ENCODE results near the gene KCNG2. TPM values are rescaled to one million over a fixed set of nuclear protein-coding genes. Genes with fewer than 3 reads are reported as not detected.

Gene KCNG2
- total RNA-seq, 1 donor from 2014 or later, result not detected

DNA sequence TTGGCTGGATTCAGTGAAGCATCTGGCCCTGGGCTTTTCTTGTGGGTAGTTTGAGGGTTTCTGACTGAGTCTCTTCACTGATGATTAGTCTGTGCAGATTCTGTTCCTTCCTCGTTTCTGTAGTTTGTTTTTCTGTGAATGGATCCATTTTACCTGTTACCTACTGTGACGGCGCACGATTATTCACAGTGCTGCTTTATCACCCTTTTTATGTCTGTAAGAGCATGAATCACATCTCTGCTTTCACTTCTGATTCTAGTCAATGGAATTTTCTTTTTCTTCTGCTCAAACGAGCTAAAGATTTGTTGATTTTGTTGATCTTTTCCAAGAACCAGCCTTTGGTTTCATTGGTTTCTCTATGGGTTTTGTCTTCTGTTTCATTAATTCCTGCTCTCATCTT is 92.9 kb downstream of the KCNG2 start:
- Mint-ChIP-seq H3K27me3 (ENCODE audit: unreplicated experiment) (no peaks in the 10 kb centered on the region), H3K4me1 (ENCODE audit: unreplicated experiment) (no peaks in the 10 kb centered on the region), H3K36me3 (ENCODE audit: unreplicated experiment) (peaks cover 3% of the 10 kb centered on the region), H3K27ac (ENCODE audit: unreplicated experiment) (no peak overlapping the region), H3K9me3 (ENCODE audit: unreplicated experiment) (peaks cover 45% of the 10 kb centered on the region), H3K4me3 (ENCODE audit: unreplicated experiment) (no peak overlapping the region)
- no peak for DNase-seq (ENCODE audit: extremely low spot score, unreplicated experiment)
- TF ChIP-seq, protein P1, sequence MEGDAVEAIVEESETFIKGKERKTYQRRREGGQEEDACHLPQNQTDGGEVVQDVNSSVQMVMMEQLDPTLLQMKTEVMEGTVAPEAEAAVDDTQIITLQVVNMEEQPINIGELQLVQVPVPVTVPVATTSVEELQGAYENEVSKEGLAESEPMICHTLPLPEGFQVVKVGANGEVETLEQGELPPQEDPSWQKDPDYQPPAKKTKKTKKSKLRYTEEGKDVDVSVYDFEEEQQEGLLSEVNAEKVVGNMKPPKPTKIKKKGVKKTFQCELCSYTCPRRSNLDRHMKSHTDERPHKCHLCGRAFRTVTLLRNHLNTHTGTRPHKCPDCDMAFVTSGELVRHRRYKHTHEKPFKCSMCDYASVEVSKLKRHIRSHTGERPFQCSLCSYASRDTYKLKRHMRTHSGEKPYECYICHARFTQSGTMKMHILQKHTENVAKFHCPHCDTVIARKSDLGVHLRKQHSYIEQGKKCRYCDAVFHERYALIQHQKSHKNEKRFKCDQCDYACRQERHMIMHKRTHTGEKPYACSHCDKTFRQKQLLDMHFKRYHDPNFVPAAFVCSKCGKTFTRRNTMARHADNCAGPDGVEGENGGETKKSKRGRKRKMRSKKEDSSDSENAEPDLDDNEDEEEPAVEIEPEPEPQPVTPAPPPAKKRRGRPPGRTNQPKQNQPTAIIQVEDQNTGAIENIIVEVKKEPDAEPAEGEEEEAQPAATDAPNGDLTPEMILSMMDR (IDR thresholded peaks at IDR 0.05), result no peak

DNA sequence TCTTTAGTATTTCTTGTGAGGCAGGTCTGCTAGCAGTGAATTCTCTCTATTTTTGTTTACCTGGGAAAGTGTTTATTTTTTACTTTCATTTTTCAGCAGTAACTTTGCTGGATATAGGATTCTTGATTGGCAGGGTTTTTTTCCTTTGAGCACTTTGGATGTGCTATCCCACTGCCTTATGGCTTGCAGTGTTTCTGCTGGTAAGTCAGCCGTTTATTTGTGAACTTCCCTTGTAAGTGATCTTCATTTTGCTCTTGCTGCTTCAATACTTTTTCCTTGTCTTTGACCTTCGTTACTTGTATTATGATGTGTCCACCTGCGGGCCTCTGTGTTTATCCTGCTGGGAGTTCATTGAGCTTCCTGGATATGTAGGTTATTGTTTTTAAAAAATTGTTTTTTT is 99.0 kb downstream of the KCNG2 start:
- H3K27ac Mint-ChIP-seq (ENCODE audit: unreplicated experiment), result no peak overlapping the region
- TF ChIP-seq, protein P1 (IDR thresholded peaks at IDR 0.05), result no peak
- no peak overlapping the region for H3K4me3 Mint-ChIP-seq (ENCODE audit: unreplicated experiment)
- H3K9me3 Mint-ChIP-seq (ENCODE audit: unreplicated experiment), result peaks cover 40% of the 10 kb centered on the region
- peaks cover 17% of the 10 kb centered on the region for H3K36me3 Mint-ChIP-seq (ENCODE audit: unreplicated experiment)
- no peaks in the 10 kb centered on the region for H3K27me3 Mint-ChIP-seq (ENCODE audit: unreplicated experiment)
- no peak for DNase-seq (ENCODE audit: extremely low spot score, unreplicated experiment)
- H3K4me1 Mint-ChIP-seq (ENCODE audit: unreplicated experiment), result no peaks in the 10 kb centered on the region

DNA sequence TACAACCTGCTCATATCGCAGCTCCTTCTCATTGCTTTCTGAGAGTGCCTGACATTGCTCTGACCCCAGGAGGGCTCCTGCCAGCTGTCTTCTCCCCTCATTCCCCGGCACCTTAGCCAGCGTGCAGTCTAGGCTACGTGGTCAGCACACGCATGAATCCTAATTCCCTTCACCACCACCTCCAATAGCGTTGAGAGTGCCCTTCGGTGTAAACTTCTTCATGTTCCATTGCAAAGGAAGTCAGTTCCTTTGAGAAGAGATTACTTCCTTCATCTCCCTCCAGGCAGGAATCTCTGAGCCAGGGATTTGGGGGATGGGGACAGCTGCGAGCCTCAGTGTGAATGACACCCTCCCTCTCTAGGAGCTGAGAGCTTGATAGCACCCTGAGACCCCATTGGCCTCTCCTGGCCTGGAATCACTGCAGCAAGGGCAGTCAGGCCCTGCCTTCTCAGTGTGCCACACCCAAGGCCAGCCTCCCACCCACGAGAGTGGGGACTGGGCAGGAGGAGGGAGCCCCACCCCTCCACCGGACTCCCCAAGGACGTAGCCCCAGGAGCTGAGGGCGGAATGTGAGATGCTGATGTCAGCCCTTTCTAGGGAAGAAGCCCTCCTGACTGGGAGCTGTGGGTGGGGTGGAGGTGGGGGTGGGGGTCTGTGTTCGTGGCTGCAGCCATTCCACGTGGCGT is 100.3 kb downstream of the KCNG2 start:
- Mint-ChIP-seq H3K9me3 (ENCODE audit: unreplicated experiment) (peaks cover 31% of the 10 kb centered on the region), H3K36me3 (ENCODE audit: unreplicated experiment) (peaks cover 29% of the 10 kb centered on the region)
- TF ChIP-seq, protein P1 (IDR thresholded peaks at IDR 0.05), result no peak

DNA sequence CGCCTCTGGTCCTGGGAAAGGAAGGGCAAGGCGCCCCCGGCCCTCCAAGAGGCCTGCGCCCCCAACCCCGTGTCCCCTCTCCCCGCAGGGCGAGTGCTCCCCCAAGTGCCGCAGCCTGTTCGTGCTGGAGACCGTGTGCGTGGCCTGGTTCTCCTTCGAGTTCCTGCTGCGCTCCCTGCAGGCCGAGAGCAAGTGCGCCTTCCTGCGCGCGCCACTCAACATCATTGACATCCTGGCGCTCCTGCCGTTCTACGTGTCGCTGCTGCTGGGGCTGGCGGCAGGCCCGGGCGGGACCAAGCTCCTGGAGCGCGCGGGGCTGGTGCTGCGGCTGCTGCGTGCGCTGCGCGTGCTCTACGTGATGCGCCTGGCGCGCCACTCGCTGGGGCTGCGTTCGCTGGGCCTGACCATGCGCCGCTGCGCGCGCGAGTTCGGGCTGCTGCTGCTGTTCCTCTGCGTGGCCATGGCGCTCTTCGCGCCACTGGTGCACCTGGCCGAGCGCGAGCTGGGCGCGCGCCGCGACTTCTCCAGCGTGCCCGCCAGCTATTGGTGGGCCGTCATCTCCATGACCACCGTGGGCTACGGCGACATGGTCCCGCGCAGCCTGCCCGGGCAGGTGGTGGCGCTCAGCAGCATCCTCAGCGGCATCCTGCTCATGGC is 101.3 kb downstream of the KCNG2 start:
- peak; percentile 79 for DNase-seq (ENCODE audit: extremely low spot score, unreplicated experiment)
- no peak overlapping the region for H3K27ac Mint-ChIP-seq (ENCODE audit: unreplicated experiment)
- no peaks in the 10 kb centered on the region for H3K27me3 Mint-ChIP-seq (ENCODE audit: unreplicated experiment)
- H3K4me1 Mint-ChIP-seq (ENCODE audit: unreplicated experiment), result no peaks in the 10 kb centered on the region
- peaks cover 27% of the 10 kb centered on the region for H3K9me3 Mint-ChIP-seq (ENCODE audit: unreplicated experiment)
- H3K36me3 Mint-ChIP-seq (ENCODE audit: unreplicated experiment), result peaks cover 32% of the 10 kb centered on the region
- no peak overlapping the region for H3K4me3 Mint-ChIP-seq (ENCODE audit: unreplicated experiment)
- TF ChIP-seq, protein P1 (IDR thresholded peaks at IDR 0.05), result no peak

More for the DNA sequence above, 100.3 kb downstream of the KCNG2 start:
- DNase-seq (ENCODE audit: extremely low spot score, unreplicated experiment), result no peak
- H3K27me3 Mint-ChIP-seq (ENCODE audit: unreplicated experiment), result no peaks in the 10 kb centered on the region
- no peaks in the 10 kb centered on the region for H3K4me1 Mint-ChIP-seq (ENCODE audit: unreplicated experiment)
- H3K4me3 Mint-ChIP-seq (ENCODE audit: unreplicated experiment), result no peak overlapping the region
- H3K27ac Mint-ChIP-seq (ENCODE audit: unreplicated experiment), result no peak overlapping the region
